Pulmonary artery endothelial cell (primary cell): ENCODE measurements around the gene CCDC57. TPM values are rescaled to one million over a fixed set of nuclear protein-coding genes. Genes with fewer than 3 reads are reported as not detected.

ENCODE experiments used
- DNase-seq: peaks from one replicate; pipeline ENCODE4 v3.0.0-alpha.2; 2011; ENCODE audit warnings: low read depth, low spot score
- total RNA-seq: library from RNA; depleted of rRNA; stranded (reverse); fragments of >200 nt; gene quantifications from 2 replicates; pipeline ENCODE4 v1.2.3, GENCODE V29; 2014

The CCDC57 gene
- total RNA-seq, 1 donor from 2014 or later, result 6.9 TPM

- DNase-seq, result no peak
Observed at GRCh38 chr17:82053130-82053529, 159.5 kb downstream of the CCDC57 start.

- DNase-seq, result no peak
Observed at GRCh38 chr17:82052638-82053059, 160.0 kb downstream of the CCDC57 start.

DNA sequence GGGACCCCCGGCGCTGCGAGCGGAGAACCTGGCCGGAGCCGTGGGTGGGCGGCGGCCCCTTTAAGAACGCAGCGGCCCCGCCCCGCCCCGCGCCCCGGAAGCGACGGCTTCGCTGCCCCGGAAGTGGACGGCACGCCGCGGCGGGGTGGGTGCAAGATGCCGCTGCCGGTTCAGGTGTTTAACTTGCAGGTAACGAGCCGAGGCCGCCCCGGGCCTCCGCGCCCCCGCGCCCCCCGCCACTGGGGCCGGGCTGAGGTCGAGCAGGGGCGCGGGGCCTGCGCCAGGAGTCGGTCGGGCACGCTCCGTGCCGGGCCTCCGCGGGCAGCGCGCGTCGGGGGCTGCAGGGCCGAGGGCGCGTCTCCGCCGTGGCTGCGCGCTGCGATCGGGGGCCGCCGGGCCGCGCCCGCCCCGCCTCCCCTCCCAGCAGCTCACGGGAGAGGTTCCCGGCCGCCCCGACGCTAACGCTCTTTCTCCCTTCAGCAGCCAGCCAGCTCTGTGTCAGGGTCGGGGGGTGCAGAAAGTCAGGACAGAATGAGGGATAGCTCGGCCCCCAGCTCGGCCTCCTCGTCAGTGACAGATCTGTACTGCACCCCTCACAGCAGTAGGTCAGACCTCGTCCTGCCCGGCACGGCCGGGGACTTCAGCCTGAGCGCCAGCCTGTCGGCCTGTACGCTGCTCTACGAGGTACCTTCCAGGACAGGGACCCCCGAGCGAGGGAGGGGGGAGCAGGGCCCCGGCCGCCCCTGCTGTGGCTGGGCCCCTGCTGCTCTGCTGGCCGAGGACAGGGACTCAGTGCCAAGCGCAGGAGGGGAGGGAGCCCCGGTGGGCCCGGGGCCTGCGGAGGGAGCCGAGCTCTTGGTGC lies 160.6 kb downstream of the CCDC57 start, which contains the start of the genes GPS1 and RFNG:
Gene GPS1 (plus strand): TSS at position 123 of the 862 bp plus-strand sequence. CDS start 34 bp downstream, at position 157.
Gene RFNG (minus strand): TSS at position 36 of the 862 bp plus-strand sequence. CDS start 45 bp downstream, outside the sequence.
- DNase-seq, result no peak

Other genes starting within 250 kb of the CCDC57 start
- 20.4 and 25.5 TPM in 2 replicates for gene ASPSCR1, start 235.2 kb downstream of the CCDC57 start, total RNA-seq
- gene CENPX, start 190.0 kb downstream of the CCDC57 start, total RNA-seq, result 39.0 and 40.9 TPM in 2 replicates
- gene LRRC45, start 189.5 kb downstream of the CCDC57 start, total RNA-seq, result 20.2 and 30.5 TPM in 2 replicates
- gene RAC3, start 181.2 kb downstream of the CCDC57 start, total RNA-seq, result 16.9 and 45.4 TPM in 2 replicates
- 51.8 and 56.6 TPM in 2 replicates for gene DCXR, start 175.1 kb downstream of the CCDC57 start, total RNA-seq
- 25.7 and 29.9 TPM in 2 replicates for gene RFNG, start 161.0 kb downstream of the CCDC57 start, total RNA-seq
- gene GPS1, start 160.9 kb downstream of the CCDC57 start, total RNA-seq, result 110 and 118 TPM in 2 replicates
- 66.1 and 84.1 TPM in 2 replicates for gene DUS1L, start 147.0 kb downstream of the CCDC57 start, total RNA-seq
- 98.9 and 106 TPM in 2 replicates for gene FASN, start 114.6 kb downstream of the CCDC57 start, total RNA-seq
- gene SLC16A3, start 16.2 kb upstream of the CCDC57 start, total RNA-seq, result 101 and 137 TPM in 2 replicates
- 58.5 and 58.9 TPM in 2 replicates for gene CSNK1D, start 60.9 kb upstream of the CCDC57 start, total RNA-seq
- not detected in 2 replicates for gene CD7, start 104.8 kb upstream of the CCDC57 start, total RNA-seq
- gene SECTM1, start 120.9 kb upstream of the CCDC57 start, total RNA-seq, result 2.0 and 4.4 TPM in 2 replicates
- gene TEX19, start 146.4 kb upstream of the CCDC57 start, total RNA-seq, result 0.11 TPM in 1 of 2 replicates, not detected in the other
- not detected in 2 replicates for gene UTS2R, start 158.9 kb upstream of the CCDC57 start, total RNA-seq
- 9.6 and 11.3 TPM in 2 replicates for gene HEXD, start 205.5 kb upstream of the CCDC57 start, total RNA-seq
- 32.4 and 36.7 TPM in 2 replicates for gene OGFOD3, start 205.7 kb upstream of the CCDC57 start, total RNA-seq
- 44.8 and 52.4 TPM in 2 replicates for gene CYBC1, start 237.9 kb upstream of the CCDC57 start, total RNA-seq
- gene NARF, start 245.9 kb upstream of the CCDC57 start, total RNA-seq, result 43.7 and 51.4 TPM in 2 replicates